Epithelial cell of umbilical artery (primary cell): ENCODE measurements around the gene FCER2. TPM values are rescaled to one million over a fixed set of nuclear protein-coding genes. Genes with fewer than 3 reads are reported as not detected.

Source experiments
- total RNA-seq: library from RNA; depleted of rRNA; stranded (reverse); fragments of >200 nt; gene quantifications from 2 replicates; pipeline ENCODE4 v1.2.3, GENCODE V29; 2014

The FCER2 gene, protein sequence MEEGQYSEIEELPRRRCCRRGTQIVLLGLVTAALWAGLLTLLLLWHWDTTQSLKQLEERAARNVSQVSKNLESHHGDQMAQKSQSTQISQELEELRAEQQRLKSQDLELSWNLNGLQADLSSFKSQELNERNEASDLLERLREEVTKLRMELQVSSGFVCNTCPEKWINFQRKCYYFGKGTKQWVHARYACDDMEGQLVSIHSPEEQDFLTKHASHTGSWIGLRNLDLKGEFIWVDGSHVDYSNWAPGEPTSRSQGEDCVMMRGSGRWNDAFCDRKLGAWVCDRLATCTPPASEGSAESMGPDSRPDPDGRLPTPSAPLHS
- not detected in 2 replicates for total RNA-seq

DNA sequence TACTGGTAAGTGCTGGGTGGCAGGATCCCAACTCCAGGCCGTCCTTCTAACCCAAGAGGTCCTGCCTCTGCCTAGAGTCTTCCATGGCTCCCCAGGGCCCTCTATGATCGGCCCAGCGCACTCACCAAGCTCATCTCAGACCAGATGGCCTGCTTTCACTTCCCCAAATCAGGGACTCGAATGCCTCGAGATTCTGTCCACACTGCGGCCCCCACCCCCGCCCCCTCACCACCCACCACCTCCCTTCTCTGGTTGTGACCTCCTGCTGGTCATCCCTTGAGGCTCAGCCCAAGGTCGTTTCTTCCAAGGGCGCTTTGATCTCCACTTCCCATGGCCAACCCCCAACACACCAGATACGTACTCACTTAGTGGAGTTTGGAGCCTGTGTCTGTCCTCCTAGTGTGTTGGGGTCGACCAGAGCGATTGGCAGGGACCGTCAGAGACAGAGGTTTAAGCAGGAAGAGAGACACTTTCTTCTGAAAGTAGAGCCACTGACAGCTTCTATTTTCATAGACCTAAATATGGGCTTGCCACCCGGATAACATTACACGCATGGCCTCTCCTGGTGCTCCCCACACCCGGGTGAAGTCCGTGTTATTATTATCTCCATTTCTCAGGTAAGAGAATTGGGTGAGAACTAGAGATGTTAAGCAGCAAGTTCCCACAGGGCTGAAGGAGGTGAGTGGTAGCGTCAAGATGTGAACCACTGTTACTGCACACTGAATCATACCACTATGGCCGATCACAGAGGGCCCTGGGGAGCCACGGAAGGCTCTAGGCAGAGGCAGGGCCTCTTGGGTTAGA, at the start of gene FCER2:
Gene FCER2 (minus strand): TSS at position 478 of the 804 bp plus-strand sequence. CDS start 2,371 bp downstream, outside the sequence.

GRCh38 chr19:7746903-7747884, 45.3 kb upstream of the FCER2 start, which contains the start of gene CD209:
Gene CD209 (minus strand): TSS chr19:7747534. CDS start chr19:7747511, 23 bp downstream.

DNA sequence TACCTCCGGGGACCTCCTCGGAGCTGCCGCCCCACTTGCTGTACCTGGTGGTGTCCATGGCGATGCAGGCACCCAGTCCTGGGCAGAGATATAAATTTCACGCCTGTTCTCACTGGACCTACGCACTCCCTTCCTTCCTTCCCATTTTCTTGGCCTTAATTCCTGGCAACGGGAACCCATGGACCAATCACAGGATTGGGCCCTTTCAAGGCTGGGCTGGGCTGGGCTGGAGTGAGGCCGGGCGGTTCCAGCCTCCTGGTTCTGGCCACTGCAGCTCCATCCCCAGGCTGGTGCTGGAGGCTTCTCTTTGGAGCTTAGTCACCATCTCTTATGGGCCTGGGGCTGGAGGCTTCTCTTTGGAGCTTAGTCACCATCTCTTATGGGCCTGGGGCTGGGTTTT, 30.1 kb upstream of the FCER2 start, which contains the start of gene CLEC4G:
Gene CLEC4G (minus strand): TSS at position 66 of the 400 bp plus-strand sequence. CDS start 8 bp downstream, at position 58.

DNA sequence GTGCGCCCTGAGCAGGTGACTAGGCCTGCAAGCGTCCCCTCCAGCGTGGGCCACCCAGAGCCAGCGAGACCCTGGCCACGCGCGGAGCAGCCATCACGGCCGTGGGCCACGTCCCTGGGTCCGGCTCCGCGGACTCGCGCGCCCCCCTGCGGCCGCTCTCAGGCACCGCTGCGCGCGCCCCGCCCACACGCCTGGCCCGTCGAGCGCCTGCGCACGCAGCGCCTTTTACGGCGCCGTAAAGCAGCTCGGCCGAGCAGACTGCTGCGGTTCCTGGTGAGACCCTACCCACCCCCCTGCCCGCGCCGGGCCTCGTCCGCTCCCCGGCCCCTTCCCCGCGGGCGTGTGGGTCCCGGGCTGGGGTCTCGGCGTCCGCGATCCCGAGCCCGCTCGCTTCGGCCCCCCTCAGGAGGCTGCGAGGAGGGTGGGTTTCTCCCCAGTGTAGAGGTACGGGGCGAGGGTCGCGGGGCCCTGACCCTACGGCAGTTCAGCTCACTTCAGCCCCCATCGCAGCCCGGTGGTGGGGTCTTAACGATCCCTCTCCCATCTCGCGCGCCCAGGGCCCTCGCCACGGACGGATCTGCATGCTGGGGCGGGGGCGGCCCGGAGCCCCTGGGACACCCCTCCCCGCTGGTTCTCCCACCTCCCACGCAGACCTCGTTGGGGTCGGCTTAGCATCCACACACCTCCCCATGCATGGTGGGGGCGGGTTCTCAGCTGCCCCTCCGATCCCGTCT, 21.2 kb downstream of the FCER2 start, which contains the start of gene TRAPPC5:
Gene TRAPPC5 (plus strand): TSS at position 228 of the 734 bp plus-strand sequence. CDS start 1,421 bp downstream, outside the sequence.

GRCh38 chr19:7676854-7677253, 25.1 kb downstream of the FCER2 start, which contains the start of gene MCEMP1:
Gene MCEMP1 (plus strand): TSS chr19:7677090. CDS start chr19:7677121, 31 bp downstream.

DNA sequence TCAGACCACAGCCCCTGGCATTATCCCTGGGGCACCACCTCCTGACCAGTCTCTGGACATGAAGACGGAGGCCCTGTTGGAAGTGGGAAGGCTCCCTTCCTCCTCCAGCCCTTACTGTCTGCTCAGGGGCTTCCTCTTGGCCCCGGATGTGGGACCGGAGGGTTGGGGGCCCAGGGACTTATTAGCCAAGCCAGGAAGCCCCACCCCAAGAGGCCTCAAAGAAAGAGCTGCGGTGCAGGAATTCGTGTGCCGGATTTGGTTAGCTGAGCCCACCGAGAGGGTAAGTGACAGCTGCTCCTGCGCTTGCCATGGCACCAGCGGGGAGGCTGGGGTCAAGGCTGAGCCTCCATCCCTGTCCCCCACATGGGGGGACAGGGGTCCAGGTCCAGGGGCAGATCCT, 33.1 kb downstream of the FCER2 start, which contains the start of gene RETN:
Gene RETN (plus strand): TSS at position 208 of the 400 bp plus-strand sequence. CDS start 278 bp downstream, outside the sequence.

Other genes starting within 250 kb of the FCER2 start
- 0.91 and 3.2 TPM in 2 replicates for gene PEX11G, start 213.1 kb downstream of the FCER2 start, total RNA-seq
- gene ZNF358, start 186.0 kb downstream of the FCER2 start, total RNA-seq, result 10.0 and 12.7 TPM in 2 replicates
- gene MCOLN1, start 179.5 kb downstream of the FCER2 start, total RNA-seq, result 1.3 and 3.0 TPM in 2 replicates
- 68.2 and 79.0 TPM in 2 replicates for gene PNPLA6, start 166.4 kb downstream of the FCER2 start, total RNA-seq
- gene CAMSAP3, start 106.3 kb downstream of the FCER2 start, total RNA-seq, result under 0.01 TPM in 1 of 2 replicates, not detected in the other
- 22.4 and 23.7 TPM in 2 replicates for gene XAB2, start 72.6 kb downstream of the FCER2 start, total RNA-seq
- 7.3 and 41.3 TPM in 2 replicates for gene PET100, start 72.3 kb downstream of the FCER2 start, total RNA-seq
- not detected in 2 replicates for gene PCP2, start 68.4 kb downstream of the FCER2 start, total RNA-seq
- gene STXBP2, start 65.0 kb downstream of the FCER2 start, total RNA-seq, result 18.8 and 31.5 TPM in 2 replicates
- gene RETN, start 33.1 kb downstream of the FCER2 start, total RNA-seq, result not detected in 2 replicates
- gene MCEMP1, start 25.0 kb downstream of the FCER2 start, total RNA-seq, result not detected in 2 replicates
- 77.8 and 89.3 TPM in 2 replicates for gene TRAPPC5, start 21.3 kb downstream of the FCER2 start, total RNA-seq
- not detected in 2 replicates for gene CLEC4G, start 30.0 kb upstream of the FCER2 start, total RNA-seq
- not detected in 2 replicates for gene CD209, start 45.4 kb upstream of the FCER2 start, total RNA-seq
- gene CLEC4M, start 61.1 kb upstream of the FCER2 start, total RNA-seq, result 0.97 TPM in 1 of 2 replicates, not detected in the other
- gene EVI5L, start 128.1 kb upstream of the FCER2 start, total RNA-seq, result 8.8 and 11.0 TPM in 2 replicates
- not detected in 2 replicates for gene PRR36, start 172.3 kb upstream of the FCER2 start, total RNA-seq
- gene LRRC8E, start 186.4 kb upstream of the FCER2 start, total RNA-seq, result 1.1 and 1.3 TPM in 2 replicates
- gene MAP2K7, start 201.7 kb upstream of the FCER2 start, total RNA-seq, result 8.4 and 11.6 TPM in 2 replicates
- 2.3 TPM in 1 of 2 replicates, not detected in the other for gene TGFBR3L, start 212.7 kb upstream of the FCER2 start, total RNA-seq
- gene SNAPC2, start 218.2 kb upstream of the FCER2 start, total RNA-seq, result 16.3 and 22.7 TPM in 2 replicates
- 4.1 and 12.3 TPM in 2 replicates for gene CTXN1, start 224.0 kb upstream of the FCER2 start, total RNA-seq
- gene TIMM44, start 241.5 kb upstream of the FCER2 start, total RNA-seq, result 58.4 and 65.6 TPM in 2 replicates